ENCODE results near the gene PDS5A.
"Not testable (repeated sequence)": the region's sequence is repeated elsewhere in the genome, so short reads cannot be mapped to it uniquely, and the experiment has no call there.

The PDS5A gene

GRCh38 chr4:39950861-39951481 is 26.7 kb downstream of the PDS5A start:
- DNase-seq = no peak

GRCh38 chr4:39947963-39948362 is 29.7 kb downstream of the PDS5A start:
- no peak for DNase-seq

GRCh38 chr4:39947417-39947816 is 30.3 kb downstream of the PDS5A start:
- no peak for DNase-seq

GRCh38 chr4:39944245-39944644 is 33.5 kb downstream of the PDS5A start:
- not testable (repeated sequence) for DNase-seq

- DNase-seq = no peak
These were observed 35.2 kb downstream of the PDS5A start for GRCh38 chr4:39942507-39942906.

GRCh38 chr4:39941682-39942217 is 36.0 kb downstream of the PDS5A start:
- no peak for DNase-seq

- no peak for DNase-seq
These were observed 39.9 kb downstream of the PDS5A start for GRCh38 chr4:39937683-39938268.

GRCh38 chr4:39936565-39937418 is 40.9 kb downstream of the PDS5A start:
- DNase-seq = no peak

GRCh38 chr4:39933671-39934590 is 43.8 kb downstream of the PDS5A start:
- no peak for DNase-seq

GRCh38 chr4:39932776-39933402 is 44.8 kb downstream of the PDS5A start:
- DNase-seq = no peak

- no peak for DNase-seq
These were observed 46.2 kb downstream of the PDS5A start for GRCh38 chr4:39931441-39931901.

- DNase-seq = no peak
These were observed 49.2 kb downstream of the PDS5A start for GRCh38 chr4:39928538-39928937.

GRCh38 chr4:39924014-39924413 is 53.7 kb downstream of the PDS5A start:
- no peak for DNase-seq

GRCh38 chr4:39922399-39922798 is 55.3 kb downstream of the PDS5A start:
- no peak for DNase-seq

GRCh38 chr4:39913471-39913870 is 64.2 kb downstream of the PDS5A start:
- DNase-seq = no peak

GRCh38 chr4:39910064-39910463 is 67.6 kb downstream of the PDS5A start:
- DNase-seq = no peak

GRCh38 chr4:39908284-39908683 is 69.4 kb downstream of the PDS5A start:
- no peak for DNase-seq

GRCh38 chr4:39905656-39906055 is 72.1 kb downstream of the PDS5A start:
- no peak for DNase-seq

GRCh38 chr4:39905019-39905418 is 72.7 kb downstream of the PDS5A start:
- not testable (repeated sequence) for DNase-seq

- no peak for DNase-seq
These were observed 76.7 kb downstream of the PDS5A start for GRCh38 chr4:39900966-39901365.

GRCh38 chr4:39899291-39899690 is 78.4 kb downstream of the PDS5A start:
- no peak for DNase-seq

- DNase-seq = no peak
These were observed 79.7 kb downstream of the PDS5A start for GRCh38 chr4:39898015-39898414.
